SK-N-SH (cell line): ENCODE measurements around the gene S100A10.

Source experiments
- CHD2 ChIP-seq: fragments of 150-350 bp; IDR thresholded peaks from 2 replicates; pipeline ENCODE4 v1.6.1; 2018; ENCODE audit warnings: low read length; ENCODE audit not compliant: partially characterized antibody
- EP300 ChIP-seq, 2 experiments: IDR thresholded peaks; 2 replicates each; pipeline versions ENCODE4 v1.4.0 to v1.6.1; 2012; ENCODE audit warnings: borderline replicate concordance in 1 of 2, low read depth in 1 of 2, low read length in 1 of 2
- EZH2phosphoT487 ChIP-seq: fragments of 200-600 bp; sonication (generic); IDR thresholded peaks from 2 replicates; pipeline ENCODE4 v1.6.1; 2017; ENCODE audit warnings: low read depth, mixed run types, mild to moderate bottlenecking, antibody characterized with exemption, moderate library complexity, borderline replicate concordance
- FOSL2 ChIP-seq: IDR thresholded peaks from 2 replicates; pipeline ENCODE4 v1.4.0; 2012; ENCODE audit warnings: low read depth, mild to moderate bottlenecking, moderate library complexity, borderline replicate concordance
- GABPA ChIP-seq: IDR thresholded peaks from 2 replicates; pipeline ENCODE4 v1.4.0; 2012; ENCODE audit warnings: low read depth, mild to moderate bottlenecking
- POLR2AphosphoS5 ChIP-seq: IDR thresholded peaks from 2 replicates; pipeline ENCODE4 v1.6.1; 2012; ENCODE audit warnings: low read depth, low read length
- SMC3 ChIP-seq: IDR thresholded peaks from 2 replicates; pipeline ENCODE4 v1.6.1; 2012; ENCODE audit warnings: low read depth, low read length, improper control_type of control experiment
- TEAD4 ChIP-seq: IDR thresholded peaks from 2 replicates; pipeline ENCODE4 v1.4.0; 2012; ENCODE audit warnings: mild to moderate bottlenecking, borderline replicate concordance; ENCODE audit not compliant: insufficient read depth
- TF ChIP-seq, protein P1 (sequence below): fragments of 200-600 bp; sonication (generic); IDR thresholded peaks from 2 replicates; pipeline ENCODE4 v1.6.1; 2017; ENCODE audit warnings: antibody characterized with exemption, mild to moderate bottlenecking, moderate library complexity
- TF ChIP-seq, protein P2 (sequence below): IDR thresholded peaks from 2 replicates; pipeline ENCODE4 v1.6.1; 2012; ENCODE audit warnings: mild to moderate bottlenecking, low read depth, low read length, moderate library complexity
- TF ChIP-seq, protein P3 (sequence below): IDR thresholded peaks from 2 replicates; pipeline ENCODE4; 2012
- TF ChIP-seq, protein P4 (sequence below): IDR thresholded peaks from 2 replicates; pipeline ENCODE4 v1.4.0; 2012; ENCODE audit warnings: low read depth
- TF ChIP-seq, protein P5 (sequence below): IDR thresholded peaks from 2 replicates; pipeline ENCODE4 v1.4.0; 2012; ENCODE audit warnings: low read depth, borderline replicate concordance

DNA sequence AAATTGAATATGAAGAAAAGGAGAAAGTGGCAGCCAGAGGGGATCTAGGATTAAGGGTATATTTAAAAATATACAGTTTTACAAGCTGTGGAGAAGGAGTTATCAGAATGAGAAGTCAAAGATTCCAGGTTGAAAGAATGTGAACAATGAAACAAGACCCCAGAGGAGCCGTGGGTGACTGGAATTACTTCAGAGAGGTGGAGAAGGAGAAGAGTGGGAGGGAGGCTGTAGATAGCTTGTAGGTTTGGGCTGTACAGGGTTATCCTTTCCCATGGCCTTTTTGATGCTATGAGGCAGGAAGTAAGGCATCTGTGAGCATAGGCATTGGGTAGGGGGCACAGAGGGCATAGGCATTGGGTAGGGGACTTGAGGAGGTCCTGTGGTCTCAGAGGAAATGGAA is 48.4 kb upstream of the S100A10 start:
- TF ChIP-seq, protein P1, sequence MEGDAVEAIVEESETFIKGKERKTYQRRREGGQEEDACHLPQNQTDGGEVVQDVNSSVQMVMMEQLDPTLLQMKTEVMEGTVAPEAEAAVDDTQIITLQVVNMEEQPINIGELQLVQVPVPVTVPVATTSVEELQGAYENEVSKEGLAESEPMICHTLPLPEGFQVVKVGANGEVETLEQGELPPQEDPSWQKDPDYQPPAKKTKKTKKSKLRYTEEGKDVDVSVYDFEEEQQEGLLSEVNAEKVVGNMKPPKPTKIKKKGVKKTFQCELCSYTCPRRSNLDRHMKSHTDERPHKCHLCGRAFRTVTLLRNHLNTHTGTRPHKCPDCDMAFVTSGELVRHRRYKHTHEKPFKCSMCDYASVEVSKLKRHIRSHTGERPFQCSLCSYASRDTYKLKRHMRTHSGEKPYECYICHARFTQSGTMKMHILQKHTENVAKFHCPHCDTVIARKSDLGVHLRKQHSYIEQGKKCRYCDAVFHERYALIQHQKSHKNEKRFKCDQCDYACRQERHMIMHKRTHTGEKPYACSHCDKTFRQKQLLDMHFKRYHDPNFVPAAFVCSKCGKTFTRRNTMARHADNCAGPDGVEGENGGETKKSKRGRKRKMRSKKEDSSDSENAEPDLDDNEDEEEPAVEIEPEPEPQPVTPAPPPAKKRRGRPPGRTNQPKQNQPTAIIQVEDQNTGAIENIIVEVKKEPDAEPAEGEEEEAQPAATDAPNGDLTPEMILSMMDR = no peak
- TF ChIP-seq, protein P2, sequence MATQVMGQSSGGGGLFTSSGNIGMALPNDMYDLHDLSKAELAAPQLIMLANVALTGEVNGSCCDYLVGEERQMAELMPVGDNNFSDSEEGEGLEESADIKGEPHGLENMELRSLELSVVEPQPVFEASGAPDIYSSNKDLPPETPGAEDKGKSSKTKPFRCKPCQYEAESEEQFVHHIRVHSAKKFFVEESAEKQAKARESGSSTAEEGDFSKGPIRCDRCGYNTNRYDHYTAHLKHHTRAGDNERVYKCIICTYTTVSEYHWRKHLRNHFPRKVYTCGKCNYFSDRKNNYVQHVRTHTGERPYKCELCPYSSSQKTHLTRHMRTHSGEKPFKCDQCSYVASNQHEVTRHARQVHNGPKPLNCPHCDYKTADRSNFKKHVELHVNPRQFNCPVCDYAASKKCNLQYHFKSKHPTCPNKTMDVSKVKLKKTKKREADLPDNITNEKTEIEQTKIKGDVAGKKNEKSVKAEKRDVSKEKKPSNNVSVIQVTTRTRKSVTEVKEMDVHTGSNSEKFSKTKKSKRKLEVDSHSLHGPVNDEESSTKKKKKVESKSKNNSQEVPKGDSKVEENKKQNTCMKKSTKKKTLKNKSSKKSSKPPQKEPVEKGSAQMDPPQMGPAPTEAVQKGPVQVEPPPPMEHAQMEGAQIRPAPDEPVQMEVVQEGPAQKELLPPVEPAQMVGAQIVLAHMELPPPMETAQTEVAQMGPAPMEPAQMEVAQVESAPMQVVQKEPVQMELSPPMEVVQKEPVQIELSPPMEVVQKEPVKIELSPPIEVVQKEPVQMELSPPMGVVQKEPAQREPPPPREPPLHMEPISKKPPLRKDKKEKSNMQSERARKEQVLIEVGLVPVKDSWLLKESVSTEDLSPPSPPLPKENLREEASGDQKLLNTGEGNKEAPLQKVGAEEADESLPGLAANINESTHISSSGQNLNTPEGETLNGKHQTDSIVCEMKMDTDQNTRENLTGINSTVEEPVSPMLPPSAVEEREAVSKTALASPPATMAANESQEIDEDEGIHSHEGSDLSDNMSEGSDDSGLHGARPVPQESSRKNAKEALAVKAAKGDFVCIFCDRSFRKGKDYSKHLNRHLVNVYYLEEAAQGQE = no peak
- TF ChIP-seq, protein P3, sequence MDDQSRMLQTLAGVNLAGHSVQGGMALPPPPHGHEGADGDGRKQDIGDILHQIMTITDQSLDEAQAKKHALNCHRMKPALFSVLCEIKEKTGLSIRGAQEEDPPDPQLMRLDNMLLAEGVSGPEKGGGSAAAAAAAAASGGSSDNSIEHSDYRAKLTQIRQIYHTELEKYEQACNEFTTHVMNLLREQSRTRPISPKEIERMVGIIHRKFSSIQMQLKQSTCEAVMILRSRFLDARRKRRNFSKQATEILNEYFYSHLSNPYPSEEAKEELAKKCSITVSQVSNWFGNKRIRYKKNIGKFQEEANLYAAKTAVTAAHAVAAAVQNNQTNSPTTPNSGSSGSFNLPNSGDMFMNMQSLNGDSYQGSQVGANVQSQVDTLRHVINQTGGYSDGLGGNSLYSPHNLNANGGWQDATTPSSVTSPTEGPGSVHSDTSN = no peak
- TF ChIP-seq FOSL2 (no peak), POLR2AphosphoS5 (no peak), GABPA (no peak), CHD2 (no peak), EP300 (IDR thresholded peaks at IDR 0.05; ENCODE audit: borderline replicate concordance in 1 of 2, low read depth in 1 of 2, low read length in 1 of 2) (no peak), EZH2phosphoT487 (no peak), TEAD4 (no peak), SMC3 (no peak)
- TF ChIP-seq, protein P4, sequence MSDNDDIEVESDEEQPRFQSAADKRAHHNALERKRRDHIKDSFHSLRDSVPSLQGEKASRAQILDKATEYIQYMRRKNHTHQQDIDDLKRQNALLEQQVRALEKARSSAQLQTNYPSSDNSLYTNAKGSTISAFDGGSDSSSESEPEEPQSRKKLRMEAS = no peak
- TF ChIP-seq, protein P5, sequence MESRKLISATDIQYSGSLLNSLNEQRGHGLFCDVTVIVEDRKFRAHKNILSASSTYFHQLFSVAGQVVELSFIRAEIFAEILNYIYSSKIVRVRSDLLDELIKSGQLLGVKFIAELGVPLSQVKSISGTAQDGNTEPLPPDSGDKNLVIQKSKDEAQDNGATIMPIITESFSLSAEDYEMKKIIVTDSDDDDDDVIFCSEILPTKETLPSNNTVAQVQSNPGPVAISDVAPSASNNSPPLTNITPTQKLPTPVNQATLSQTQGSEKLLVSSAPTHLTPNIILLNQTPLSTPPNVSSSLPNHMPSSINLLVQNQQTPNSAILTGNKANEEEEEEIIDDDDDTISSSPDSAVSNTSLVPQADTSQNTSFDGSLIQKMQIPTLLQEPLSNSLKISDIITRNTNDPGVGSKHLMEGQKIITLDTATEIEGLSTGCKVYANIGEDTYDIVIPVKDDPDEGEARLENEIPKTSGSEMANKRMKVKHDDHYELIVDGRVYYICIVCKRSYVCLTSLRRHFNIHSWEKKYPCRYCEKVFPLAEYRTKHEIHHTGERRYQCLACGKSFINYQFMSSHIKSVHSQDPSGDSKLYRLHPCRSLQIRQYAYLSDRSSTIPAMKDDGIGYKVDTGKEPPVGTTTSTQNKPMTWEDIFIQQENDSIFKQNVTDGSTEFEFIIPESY = no peak
